Measurements from ENCODE around the gene SPNS3. TPM values are rescaled to one million over a fixed set of nuclear protein-coding genes. Genes with fewer than 3 reads are reported as not detected.

Gene SPNS3
- total and polyA plus RNA-seq, 2 of the 8 experiments (the other 6 are each of a cell fraction or from before 2014, with no cell fraction given) = not detected

DNA sequence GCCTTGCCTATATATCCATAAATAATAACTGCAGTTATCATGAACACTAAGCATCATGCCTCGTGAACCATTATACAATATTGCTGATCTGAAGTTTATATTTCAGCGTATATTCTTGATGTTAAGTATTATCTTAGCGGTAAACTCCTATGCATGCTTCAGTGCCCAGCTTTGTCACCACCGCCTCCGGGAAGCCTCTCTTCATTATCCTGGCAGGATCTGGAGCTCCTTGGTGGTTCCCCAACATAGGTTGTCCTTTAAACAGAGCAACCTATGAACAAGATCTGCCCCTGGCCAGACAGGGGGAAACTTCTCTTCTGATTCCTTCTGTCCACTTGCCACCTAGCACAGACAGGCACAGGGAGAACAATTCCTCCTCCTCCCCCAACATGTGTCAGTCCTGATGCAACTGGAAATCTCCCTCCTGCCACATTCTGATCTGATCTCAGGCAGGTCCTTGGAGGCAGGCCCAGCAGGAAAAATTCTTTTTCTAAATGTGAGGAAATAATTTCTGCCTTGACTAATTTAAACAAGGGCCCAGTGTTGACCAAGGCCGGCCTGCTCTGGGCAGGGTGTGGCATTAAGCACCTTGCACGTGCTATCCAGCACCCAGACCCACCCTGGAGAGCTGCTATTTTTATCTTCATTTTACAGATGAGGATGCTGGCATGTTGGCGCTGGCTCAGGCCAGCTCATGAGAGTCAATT lies 87.3 kb downstream of the SPNS3 start:
- no peak overlapping the region for H3K23ac ChIP-seq (ENCODE audit: insufficient read length)
- no peak overlapping the region for H3K9ac ChIP-seq (replicated peaks in 1 of 4; ENCODE audit: extremely low read depth in 1 of 4, low read depth in 3 of 4, low read length in 3 of 4)
- H3K79me2 ChIP-seq (ENCODE audit: control insufficient read depth in 1 of 2, insufficient read depth in 2 of 2, low read length in 2 of 2) = no peaks in the 10 kb centered on the region
- no peak overlapping the region for H2AK5ac ChIP-seq (ENCODE audit: low read depth, low read length)
- no peak overlapping the region for H3K4me3 ChIP-seq (ENCODE audit: extremely low read depth in 1 of 4, insufficient read depth in 2 of 4, low read depth in 3 of 4, low read length in 4 of 4)
- H2AFZ ChIP-seq (ENCODE audit: low read length) = no peak overlapping the region
- no peak overlapping the region for H3K14ac ChIP-seq (ENCODE audit: insufficient read length)
- no peaks in the 10 kb centered on the region for H3K9me3 ChIP-seq (ENCODE audit: insufficient read depth in 2 of 2, low read depth in 1 of 2, low read length in 1 of 2)
- H3K4me2 ChIP-seq (ENCODE audit: insufficient read depth in 1 of 2, low read depth in 2 of 2, low read length in 2 of 2) = no peak overlapping the region
- no peak overlapping the region for H3K27ac ChIP-seq (ENCODE audit: low read depth, low read length)
- DNase-seq (ENCODE audit: low read depth in 1 of 2, low spot score in 2 of 2) = no peak
- no peak overlapping the region for H2BK20ac ChIP-seq (ENCODE audit: low read length)
- H2BK12ac ChIP-seq (ENCODE audit: low read depth, low read length) = no peak overlapping the region
- H2BK15ac ChIP-seq (ENCODE audit: low read length) = no peak overlapping the region
- no peak overlapping the region for H3K4ac ChIP-seq (replicated peaks; ENCODE audit: insufficient read length, low read depth, low read length)
- H4K91ac ChIP-seq (replicated peaks; ENCODE audit: insufficient read length, low read length) = no peak overlapping the region
- H3K27me3 ChIP-seq (replicated peaks in 1 of 4; ENCODE audit: control insufficient read depth in 3 of 4, extremely low read depth in 1 of 4, insufficient read depth in 3 of 4, low read length in 3 of 4) = peaks cover 0 to 9% (median 8%) of the 10 kb centered on the region in 4 experiments; a peak in 6 of 7 replicates
- H3K23me2 ChIP-seq (ENCODE audit: low read depth, low read length) = no peaks in the 10 kb centered on the region
- no peak overlapping the region for H3K18ac ChIP-seq (ENCODE audit: extremely low read depth, low read length)
- H3K36me3 ChIP-seq (ENCODE audit: control insufficient read depth in 2 of 4, insufficient read depth in 4 of 4, low read length in 3 of 4) = no peaks in the 10 kb centered on the region
- H3K79me1 ChIP-seq (ENCODE audit: low read depth, low read length) = no peaks in the 10 kb centered on the region
- H2BK120ac ChIP-seq (replicated peaks; ENCODE audit: low read depth, low read length) = no peak overlapping the region
- 93% methylated on average over 8 of the region's 8 CpGs; no CpG with 5 or more reads in 1 of the 2 experiments for WGBS, 2 experiments (ENCODE audit: extremely low coverage in 1 of 2, insufficient coverage in 1 of 2, insufficient read length in 1 of 2, insufficient replicate concordance in 2 of 2, low coverage in 1 of 2, low lambda C conversion rate in 2 of 2, missing lambda C conversion rate in 1 of 2)
- no peak overlapping the region for H4K8ac ChIP-seq (ENCODE audit: extremely low read depth, insufficient read depth, low read length)
- no peak overlapping the region for H2BK5ac ChIP-seq (ENCODE audit: low read depth, low read length)
- FAIRE-seq = no peak
- H3K4me1 ChIP-seq (replicated peaks in 1 of 4; ENCODE audit: control insufficient read depth in 3 of 4, insufficient read depth in 4 of 4, low read length in 3 of 4) = peaks cover 0 to 2% (median 0%) of the 10 kb centered on the region in 4 experiments; a peak in 3 of 7 replicates
- no peak overlapping the region for H4K5ac ChIP-seq (ENCODE audit: insufficient read length, low read depth, low read length)
- H3K56ac ChIP-seq (replicated peaks; ENCODE audit: insufficient read length, low read depth, low read length) = no peak overlapping the region
- POLR2A ChIA-PET (ENCODE audit: partially characterized antibody) = interaction anchor here (1.6 to 37.1 kb wide), 2 partner anchors 21 to 26 kb away, joined by 3 to 546 read pairs; partner anchors contain the start of genes GGT6 and MYBBP1A
- no peaks in the 10 kb centered on the region for H4K20me1 ChIP-seq (replicated peaks in 1 of 2; ENCODE audit: control insufficient read depth in 1 of 2, insufficient read depth in 2 of 2, low read length in 2 of 2)
- CTCF ChIA-PET (ENCODE audit: partially characterized antibody) = interaction anchor here (1.0 to 1.6 kb wide), 5 partner anchors 21 to 339 kb away, joined by 3 to 8 read pairs (median 3); no protein-coding TSS in a partner anchor
- TF ChIP-seq HDAC2 (IDR thresholded peaks at IDR 0.05; ENCODE audit: borderline replicate concordance in 1 of 2, low read depth in 2 of 2, low read length in 2 of 2) (no peak), CBX5 (IDR thresholded peaks at IDR 0.05; ENCODE audit: low read depth, low read length) (no peak), HDAC6 (IDR thresholded peaks at IDR 0.05; ENCODE audit: low read depth, low read length) (no peak), CHD1 (IDR thresholded peaks at IDR 0.05; ENCODE audit: low read depth, low read length) (no peak)
- TF ChIP-seq, protein P1, sequence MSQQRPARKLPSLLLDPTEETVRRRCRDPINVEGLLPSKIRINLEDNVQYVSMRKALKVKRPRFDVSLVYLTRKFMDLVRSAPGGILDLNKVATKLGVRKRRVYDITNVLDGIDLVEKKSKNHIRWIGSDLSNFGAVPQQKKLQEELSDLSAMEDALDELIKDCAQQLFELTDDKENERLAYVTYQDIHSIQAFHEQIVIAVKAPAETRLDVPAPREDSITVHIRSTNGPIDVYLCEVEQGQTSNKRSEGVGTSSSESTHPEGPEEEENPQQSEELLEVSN (IDR thresholded peaks at IDR 0.05) = no peak
